ENCODE results near the gene WDR70. TPM values are rescaled to one million over a fixed set of nuclear protein-coding genes. Genes with fewer than 3 reads are reported as not detected.
"Not testable (repeated sequence)": the region's sequence is repeated elsewhere in the genome, so short reads cannot be mapped to it uniquely, and the experiment has no call there.

WDR70 gene
- total RNA-seq, 1 donor from 2014 or later: 53.4 TPM

DNA sequence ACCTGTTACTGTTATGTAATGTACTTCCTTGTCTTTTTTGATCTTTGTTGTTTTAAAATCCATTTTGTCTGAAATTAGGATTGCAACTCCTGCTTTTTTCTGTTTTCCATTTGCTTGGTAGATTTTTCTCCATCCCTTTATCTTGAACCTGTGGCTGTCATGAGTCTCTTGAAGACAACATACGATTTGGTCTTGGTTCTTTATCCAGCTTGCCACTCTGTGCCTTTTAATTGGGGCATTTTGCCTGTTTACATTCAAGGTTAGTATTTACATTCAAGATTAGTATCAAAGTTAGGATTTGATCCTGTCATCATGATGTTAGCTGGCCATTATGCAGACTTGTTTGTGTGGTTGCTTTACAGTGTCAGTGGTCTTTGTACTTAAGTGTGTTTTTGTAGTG, 304.0 kb downstream of the WDR70 start:
- DNase-seq (ENCODE audit: low spot score): no peak

DNA sequence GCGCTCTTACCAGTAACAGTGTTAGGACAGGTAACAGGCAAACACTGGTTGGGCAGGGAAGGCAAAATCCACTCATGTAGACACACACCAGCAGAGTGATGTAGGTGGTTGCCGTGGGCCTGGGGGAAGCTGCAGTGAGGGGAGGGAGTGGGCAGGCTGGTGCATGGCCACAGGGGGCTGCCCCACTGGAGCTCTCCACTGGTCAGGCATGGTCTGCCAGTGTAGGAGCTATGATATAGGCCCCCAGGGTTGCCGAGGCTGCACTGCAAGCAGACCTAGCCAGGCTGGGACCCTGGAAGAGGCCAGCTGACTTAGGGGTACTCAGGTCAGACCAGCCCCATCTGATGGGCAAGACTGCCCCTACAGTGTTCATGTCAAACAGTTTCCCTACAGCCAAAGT, 306.1 kb downstream of the WDR70 start:
- DNase-seq (ENCODE audit: low spot score): no peak

DNA sequence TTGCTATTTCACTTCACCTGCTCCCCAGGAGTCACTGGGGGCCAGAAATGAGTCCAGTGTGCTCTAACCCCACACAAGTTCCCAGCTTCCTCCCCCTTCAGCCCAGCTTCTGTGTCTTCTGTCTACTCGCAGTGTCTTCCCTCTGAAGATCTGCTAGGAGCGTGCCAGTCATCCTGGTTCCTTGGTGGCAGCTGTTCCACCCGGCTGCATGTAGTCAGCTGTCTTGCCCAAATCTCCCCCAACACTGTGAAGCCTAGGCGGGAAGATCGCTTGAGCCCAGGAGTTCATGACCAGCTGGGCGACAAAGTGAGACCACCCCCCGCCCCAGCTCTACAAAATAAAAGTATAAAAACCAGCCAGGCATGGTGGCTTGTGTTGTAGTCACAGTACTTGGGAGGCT, 306.7 kb downstream of the WDR70 start:
- no peak for DNase-seq (ENCODE audit: low spot score)

DNA sequence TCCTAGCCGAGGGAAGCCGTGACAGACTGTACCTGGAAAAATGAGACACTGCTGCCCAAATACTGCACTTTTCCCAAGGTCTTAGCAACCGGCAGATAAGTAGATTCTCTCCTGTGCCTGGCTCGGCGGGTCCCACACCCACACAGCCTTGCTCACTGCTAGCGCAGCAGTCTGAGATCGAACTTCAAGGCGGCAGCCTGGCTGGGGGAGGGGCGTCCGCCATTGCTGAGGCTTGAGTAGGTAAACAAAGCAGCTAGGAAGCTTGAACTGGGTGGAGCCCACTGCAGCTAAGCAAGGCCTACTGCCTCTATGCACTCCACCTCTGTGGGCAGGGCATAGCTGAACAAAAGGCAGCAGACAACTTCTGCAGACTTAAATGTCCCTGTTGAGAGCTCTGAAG, 309.8 kb downstream of the WDR70 start:
- DNase-seq (ENCODE audit: low spot score): not testable (repeated sequence)

DNA sequence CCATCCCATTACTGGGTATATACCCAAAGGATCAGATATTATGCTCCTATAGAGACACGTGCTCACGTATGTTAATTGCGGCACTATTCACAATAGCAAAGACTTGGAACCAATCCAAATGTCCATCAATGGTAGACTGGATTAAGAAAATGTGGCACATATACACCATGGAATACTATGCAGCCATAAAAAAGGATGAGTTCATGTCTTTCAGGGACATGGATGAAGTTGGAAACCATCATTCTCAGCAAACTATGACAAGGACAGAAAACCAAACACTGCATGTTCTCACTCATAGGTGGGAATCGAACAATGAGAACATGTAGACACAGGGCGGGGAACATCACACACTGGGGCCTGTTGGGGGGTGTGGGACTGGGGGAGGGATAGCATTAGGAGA, 315.2 kb downstream of the WDR70 start:
- DNase-seq (ENCODE audit: low spot score): not testable (repeated sequence)

DNA sequence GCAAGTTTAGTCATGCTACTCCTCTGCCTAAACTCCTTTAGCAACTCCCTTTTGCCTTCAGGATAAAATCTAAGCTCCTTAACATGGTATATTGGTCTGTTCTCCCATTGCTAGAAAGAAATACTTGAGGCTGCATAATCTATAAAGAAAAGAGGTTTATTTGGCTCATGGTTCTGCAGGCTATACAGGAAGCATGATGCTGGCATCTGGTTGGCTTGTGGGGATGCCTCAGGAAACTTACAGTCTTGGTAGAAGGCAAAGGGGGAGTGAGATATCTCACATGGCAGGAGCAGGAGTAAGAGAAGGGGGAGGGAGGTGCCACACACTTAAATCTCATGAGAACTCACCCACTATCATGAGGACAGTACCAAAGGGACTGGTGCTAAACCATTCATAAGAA, 315.7 kb downstream of the WDR70 start:
- DNase-seq (ENCODE audit: low spot score): no peak

DNA sequence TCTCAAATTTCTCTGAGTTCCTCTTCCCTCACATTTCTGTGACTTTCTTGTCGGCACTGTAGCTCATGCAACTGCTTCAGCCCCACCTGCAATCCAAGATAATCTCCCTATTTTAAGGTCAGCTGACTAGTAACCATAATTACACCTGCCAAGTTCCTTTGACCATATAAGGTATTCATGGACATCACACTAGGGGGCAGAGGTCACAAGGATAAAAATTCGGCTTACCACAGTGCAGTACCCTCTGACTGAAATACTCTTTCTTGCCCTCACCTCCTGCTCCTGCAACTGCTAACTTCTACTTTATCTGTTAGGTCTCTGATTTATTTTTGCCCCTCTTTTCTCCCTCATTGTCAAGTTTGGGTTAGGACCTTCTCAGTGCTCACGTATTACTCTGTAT, 316.5 kb downstream of the WDR70 start:
- no peak for DNase-seq (ENCODE audit: low spot score)

DNA sequence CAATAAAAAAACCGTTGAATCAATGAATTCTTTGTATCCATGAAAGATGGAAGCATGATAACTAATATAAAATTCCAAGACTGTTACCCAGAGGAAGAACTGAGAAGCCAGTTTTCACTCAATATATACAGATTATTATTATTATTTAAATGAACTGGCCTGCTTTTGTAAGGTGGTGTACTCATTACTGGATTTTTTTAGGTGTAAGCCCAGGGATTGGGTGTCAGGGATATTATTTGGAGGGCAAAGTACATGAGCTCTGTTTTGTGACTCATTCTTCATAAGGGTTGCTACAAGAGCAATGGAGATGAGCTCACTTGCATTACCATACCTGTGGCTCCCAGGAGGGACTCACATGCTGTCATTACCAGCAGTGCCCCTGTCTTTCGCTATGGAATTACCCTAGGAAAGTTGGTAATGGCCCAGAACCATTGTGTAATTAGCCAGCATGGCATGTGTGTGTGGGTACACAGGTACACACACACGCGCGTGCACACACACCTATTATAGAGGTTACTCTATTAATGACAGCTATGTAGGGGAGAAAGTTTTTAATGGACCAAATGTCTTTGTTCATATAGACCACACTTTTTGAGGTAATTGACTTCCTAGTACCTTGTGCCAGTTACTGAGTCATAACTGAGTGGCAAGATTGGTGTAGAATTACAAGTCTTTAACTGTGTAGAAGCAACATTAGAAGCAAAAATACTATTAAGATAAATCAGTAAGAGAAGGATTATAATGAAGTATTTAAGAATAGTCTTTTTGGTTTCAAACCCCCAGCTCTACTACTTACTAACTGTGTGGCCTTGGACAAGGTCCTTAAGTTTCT, 317.3 kb downstream of the WDR70 start:
- no peak for DNase-seq (ENCODE audit: low spot score)

DNA sequence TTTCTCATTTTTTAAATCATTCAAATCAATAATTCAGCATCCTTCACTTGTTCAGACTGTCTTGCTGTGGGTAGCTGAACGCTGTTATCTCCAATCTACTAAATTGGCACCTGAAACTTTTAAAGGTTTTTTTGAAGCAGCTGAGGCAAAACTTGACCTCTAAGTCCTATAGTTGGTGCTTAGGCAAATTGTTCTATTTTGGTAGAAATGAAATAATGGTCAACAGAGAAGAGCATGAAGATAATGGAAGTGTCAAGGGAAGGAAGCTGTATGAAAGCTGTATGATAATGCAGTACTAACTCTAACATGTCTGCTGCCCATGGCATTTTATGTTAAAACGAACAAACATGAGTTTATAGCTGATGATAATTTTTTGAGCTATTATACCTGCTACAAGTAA, 322.8 kb downstream of the WDR70 start:
- no peak for DNase-seq (ENCODE audit: low spot score)

DNA sequence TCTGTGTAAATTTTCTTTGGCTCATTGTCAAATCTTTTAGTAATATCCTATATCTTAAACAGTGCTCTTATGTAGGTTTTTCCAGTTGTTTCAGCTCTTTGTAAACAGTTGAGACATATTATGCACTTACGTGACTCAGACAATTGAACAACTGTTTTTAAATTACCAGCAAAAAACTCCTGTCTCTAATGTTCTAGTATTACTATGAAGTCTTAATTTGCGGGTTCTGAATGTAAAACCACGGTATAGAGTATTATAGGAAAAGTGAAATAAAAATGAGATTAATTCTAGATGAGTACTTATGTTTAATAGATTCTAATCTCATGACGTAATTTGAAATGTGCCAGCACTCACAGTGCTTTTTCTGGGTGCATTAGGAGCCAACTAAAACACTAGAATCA, 324.7 kb downstream of the WDR70 start:
- no peak for DNase-seq (ENCODE audit: low spot score)

DNA sequence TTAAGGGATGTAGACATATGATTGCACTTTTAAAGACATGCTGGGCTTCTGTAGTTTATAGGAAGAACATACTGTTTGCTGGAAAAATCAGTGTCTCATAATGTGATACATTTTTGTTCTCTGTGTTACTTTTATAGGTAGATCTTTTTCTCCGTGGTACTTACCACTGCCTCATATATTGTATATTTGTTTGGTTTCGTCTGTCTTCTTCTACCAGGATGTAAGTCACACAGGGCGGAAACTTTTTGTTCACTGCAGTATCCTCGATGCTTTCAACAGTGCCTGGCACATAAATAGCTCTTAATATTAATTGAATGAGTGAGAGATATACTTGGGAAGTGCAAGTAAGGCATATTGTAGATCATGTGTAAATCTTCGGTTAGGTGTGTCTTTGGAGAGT, 325.3 kb downstream of the WDR70 start:
- DNase-seq (ENCODE audit: low spot score): no peak

DNA sequence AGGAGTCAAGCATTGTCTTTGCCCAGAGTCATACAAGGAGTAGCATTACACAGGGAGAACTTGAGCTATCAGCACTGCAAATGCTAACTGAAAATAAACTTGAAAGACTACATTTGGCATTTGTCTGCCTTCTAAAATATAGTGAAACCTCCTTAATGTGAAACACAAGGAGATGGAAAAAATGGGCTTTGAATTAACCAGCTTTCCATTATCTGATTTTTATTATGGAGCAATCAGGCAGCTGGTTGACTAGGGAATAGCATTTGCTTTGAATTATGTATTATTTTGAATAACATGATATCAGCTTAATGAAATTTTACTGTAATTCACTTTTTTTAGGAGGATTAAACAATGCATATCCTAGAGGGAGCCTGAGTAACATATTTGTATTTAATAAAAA, 329.9 kb downstream of the WDR70 start:
- no peak for DNase-seq (ENCODE audit: low spot score)

DNA sequence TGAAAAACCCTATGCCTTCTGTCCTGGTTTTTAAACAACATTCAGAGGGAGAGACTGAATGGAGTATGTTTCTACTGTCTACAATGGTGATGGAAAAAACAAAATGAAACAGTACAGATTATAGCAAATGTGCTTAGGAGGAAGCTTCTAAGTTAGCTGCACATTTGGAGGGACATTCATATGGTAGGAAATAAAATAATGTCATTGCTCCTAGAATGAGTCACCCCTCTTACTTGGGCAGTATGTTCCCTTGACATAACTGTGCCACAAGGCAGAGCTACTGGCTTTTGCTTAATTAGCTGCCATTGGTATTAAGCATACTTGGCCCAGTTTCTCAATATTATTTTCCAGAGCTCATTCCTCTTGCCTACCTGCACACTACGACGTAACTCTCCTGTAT, 331.8 kb downstream of the WDR70 start:
- no peak for DNase-seq (ENCODE audit: low spot score)

DNA sequence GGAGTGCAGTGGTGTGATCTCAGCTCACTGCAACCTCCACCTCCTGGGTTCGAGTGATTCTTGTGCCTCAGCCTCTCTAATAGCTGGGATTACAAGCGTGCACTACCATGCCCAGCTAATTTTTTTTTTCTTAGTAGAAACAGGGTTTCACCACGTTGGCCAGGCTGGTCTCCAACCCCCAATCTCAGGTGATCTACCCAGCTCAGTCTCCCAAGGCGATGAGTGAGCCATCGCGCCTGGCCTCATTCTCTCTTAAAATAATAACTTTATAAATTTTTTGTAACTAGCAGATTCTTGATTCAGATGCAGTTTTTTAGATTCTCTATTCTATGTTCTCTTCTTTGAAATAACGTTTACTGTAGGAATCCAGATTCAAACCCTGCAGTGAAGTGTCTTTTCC, 333.6 kb downstream of the WDR70 start:
- DNase-seq (ENCODE audit: low spot score): no peak

DNA sequence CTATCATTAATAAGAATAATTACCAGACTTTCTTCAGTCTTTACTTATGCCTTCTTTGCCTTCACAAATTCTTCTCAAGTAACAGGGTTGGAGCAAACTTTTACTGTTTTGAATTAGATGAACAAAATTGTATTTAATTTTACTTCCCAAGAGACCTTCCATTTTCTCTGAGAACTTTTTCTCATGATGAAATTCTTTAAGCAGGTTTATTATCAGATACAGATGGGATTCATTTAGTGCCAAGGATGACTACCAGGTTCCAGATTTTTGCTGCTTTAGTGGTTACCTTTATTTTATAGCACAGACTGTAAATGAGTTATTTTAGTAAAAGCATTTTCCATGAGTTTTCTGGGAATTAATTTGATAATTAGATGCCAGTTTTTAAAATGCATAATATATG, 335.6 kb downstream of the WDR70 start:
- no peak for DNase-seq (ENCODE audit: low spot score)

DNA sequence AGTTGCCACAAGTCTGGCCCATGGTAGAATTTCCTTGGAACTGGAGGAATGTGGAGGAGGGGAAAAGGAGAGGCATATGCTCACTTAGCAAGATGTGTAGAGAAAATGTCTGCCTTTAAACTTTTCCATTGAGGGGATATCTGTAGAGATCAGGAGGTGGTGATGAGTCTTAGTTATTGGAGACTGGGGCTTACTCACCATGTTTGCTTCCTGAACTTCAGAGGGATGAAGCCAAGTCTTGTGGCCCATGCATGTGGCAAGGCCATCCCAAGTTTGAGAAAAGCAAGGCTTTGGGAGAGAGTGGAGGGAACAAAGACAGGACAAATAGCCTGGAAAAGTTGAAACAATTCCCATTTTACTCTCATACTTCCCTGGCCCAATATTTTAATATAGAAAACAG, 336.2 kb downstream of the WDR70 start:
- no peak for DNase-seq (ENCODE audit: low spot score)

DNA sequence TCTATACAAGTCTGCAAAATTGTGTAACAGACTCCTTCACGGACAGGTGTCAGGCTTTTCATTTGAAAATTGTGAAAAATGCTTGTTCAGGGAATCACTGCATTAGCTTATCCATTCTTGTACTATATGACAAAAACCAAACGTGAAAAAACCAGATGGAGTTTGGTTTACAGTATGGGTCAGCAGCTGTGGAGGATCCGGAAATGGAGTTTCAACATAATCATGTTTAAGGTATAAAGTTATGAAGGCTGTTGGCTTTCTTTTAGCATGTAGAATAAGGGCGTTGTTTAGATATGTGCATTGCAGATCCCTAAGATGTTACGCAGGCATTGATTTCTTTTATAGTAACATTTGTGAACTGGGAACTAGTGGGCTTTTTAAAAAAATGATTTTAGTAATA, 336.9 kb downstream of the WDR70 start:
- DNase-seq (ENCODE audit: low spot score): no peak

DNA sequence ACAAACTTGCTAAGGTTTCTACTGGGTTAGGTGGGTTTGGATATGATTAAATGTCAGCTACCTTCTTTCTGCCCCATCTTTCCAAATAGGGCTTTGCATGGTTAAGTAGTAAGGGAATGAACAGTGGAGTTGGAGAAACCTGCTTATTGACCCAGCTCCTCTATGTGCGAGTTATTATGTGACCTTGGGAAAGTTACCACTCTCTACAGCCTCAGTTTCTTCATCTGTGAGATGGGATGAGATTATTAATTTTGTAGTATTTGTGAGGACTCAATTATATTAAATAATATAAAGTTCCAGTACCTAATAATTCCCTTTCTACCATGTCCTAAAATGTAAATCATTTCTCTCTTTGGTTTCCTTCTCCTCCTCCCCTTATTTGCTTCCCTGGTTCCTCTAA, 337.3 kb downstream of the WDR70 start:
- DNase-seq (ENCODE audit: low spot score): no peak

DNA sequence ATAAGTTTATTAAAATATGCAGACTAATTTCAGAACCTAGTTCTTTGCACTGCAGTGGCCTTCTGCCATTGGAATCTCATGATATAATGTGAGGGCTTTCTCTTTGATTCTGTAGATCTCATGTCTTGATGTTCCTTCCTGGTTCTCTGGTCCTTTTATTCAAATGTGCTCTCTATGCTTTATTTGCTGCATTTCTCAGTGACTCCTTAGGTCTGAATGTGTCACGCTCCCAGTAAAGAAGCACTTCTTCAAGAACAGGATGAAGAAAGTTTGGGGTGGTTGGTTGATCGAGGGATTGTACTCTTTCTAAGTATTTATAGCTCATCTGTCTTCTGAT, 338.1 kb downstream of the WDR70 start:
- no peak for DNase-seq (ENCODE audit: low spot score)

DNA sequence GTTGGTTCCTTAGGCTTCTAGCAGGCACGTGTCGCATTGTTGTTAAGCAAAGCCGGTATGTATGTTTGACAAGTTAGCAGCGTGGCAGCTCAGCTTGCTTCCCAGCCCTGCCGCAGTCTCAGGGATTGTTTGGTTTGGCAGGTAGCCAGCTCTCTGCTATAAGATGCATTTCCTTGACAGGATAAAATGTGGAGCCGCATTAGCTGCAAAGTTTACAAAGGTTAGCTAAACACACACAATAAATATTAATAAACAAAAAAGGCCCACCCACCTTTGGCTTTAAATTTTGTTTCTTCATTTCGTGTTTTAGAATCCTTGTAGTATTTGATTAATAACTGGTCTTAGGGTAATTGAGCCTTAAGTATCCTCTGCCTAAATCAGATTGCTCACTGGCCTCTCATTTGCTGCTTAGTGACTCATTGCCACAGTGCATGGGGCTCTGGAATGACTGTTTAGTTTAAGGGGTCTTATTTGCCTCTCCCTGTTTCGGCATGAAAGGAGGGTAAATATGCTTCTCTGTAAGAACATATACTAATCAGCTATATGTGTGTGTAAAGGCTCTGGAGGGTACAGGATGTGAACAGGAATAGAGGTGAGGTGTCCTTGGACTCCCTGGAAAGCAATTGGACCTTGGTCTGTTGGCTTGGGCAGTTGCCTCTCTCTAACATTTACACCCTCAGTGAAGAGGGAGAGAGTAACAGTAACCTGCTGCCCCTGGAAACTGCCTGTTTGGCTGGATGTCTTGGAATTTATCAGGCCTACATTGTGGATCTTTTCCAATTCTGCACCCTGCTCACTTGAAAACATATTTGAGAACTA, 338.7 kb downstream of the WDR70 start:
- DNase-seq (ENCODE audit: low spot score): peak; percentile 80

DNA sequence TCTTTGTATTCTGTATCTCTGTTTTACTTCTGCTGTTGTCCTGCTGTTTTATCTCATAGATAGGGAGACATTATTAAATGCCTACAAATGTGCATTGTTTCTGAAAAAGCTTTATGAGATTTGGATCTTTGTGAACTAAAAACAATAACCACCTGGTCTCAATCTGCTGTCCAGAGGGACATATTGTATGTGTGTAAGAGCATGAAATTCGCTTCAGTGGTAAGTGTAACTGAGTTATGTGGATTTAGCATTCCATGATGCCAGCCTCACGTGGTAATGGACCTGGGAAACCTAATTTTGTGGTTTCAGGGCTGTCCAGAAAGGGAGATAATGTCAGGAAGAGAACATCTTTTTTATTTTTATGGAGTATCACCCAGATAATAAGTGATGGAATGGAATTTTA, 341.4 kb downstream of the WDR70 start:
- DNase-seq (ENCODE audit: low spot score): no peak

DNA sequence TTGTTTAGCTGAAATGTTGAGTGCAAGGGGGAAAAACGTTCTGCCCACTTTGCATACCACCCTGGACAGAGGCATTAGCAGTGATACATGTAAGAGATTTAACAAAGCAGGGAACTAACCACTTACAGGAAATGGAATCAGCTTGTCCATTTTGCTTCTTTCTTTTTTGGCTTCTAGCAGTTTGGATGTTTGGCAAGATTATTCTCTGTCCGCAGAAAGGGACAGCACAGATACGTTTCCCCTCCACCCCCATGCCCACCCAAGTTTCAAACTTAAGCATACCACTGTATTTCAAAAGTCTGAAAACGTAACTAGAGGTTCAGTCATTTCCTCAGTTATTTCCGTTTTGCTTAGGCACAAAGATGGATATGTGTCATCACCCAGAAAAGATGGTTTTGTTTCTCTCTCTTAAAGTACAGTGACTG, 342.3 kb downstream of the WDR70 start:
- DNase-seq (ENCODE audit: low spot score): no peak
